Body of pancreas (tissue), 4 donors: Measurements from ENCODE around the gene ZNF521.

ENCODE experiments used
- CTCF ChIP-seq, 7 experiments: fragments of 450-650 bp in 4 of 7; fragments of 200-600 bp in 3 of 7; sonication (generic) in 3 of 7; IDR thresholded peaks; one replicate each; pipeline ENCODE4 v1.5.1; 2016 to 2019; ENCODE audit warnings: antibody characterized with exemption in 7 of 7
- POLR2A ChIP-seq, 3 donors: fragments of 450-650 bp; IDR thresholded peaks; one replicate each; pipeline ENCODE4 v1.6.1; 2016; ENCODE audit warnings: antibody characterized with exemption in 3 of 3, mild to moderate bottlenecking in 2 of 3

- TF ChIP-seq CTCF (IDR thresholded peaks at IDR 0.05) (no peak), POLR2A (IDR thresholded peaks at IDR 0.05) (no peak)
These were observed 56.3 kb downstream of the ZNF521 start for GRCh38 chr18:25295624-25296138.
